ENCODE measurements around the gene MAN1A2.
"Not testable (repeated sequence)": the region's sequence is repeated elsewhere in the genome, so short reads cannot be mapped to it uniquely, and the experiment has no call there.

Gene MAN1A2

GRCh38 chr1:117473063-117473462 lies 105.8 kb downstream of the MAN1A2 start:
- Histone ChIP-seq H3K9ac (ENCODE audit: low read depth in 1 of 2, low read length in 2 of 2) (no peak overlapping the region), H3K4me3 (ENCODE audit: low read depth in 1 of 2, low read length in 2 of 2) (no peak overlapping the region), H3K9me3 (ENCODE audit: control insufficient read depth in 1 of 2, low read length in 2 of 2) (peaks cover 0 to 2% of the 10 kb centered on the region in 2 donors), H3K27ac (ENCODE audit: low read depth, low read length) (no peak overlapping the region), H3K36me3 (ENCODE audit: control insufficient read depth in 1 of 2, insufficient read depth in 2 of 2, low read length in 2 of 2) (peaks cover 6 to 8% of the 10 kb centered on the region in 2 donors), H3K4me1 (ENCODE audit: control insufficient read depth in 1 of 2, insufficient read depth in 2 of 2, low read length in 2 of 2) (no peaks in the 10 kb centered on the region), H3K27me3 (ENCODE audit: control insufficient read depth in 1 of 2, insufficient read depth in 2 of 2, low read length in 2 of 2) (no peaks in the 10 kb centered on the region)

GRCh38 chr1:117475495-117475894 lies 108.2 kb downstream of the MAN1A2 start:
- H3K27ac ChIP-seq (ENCODE audit: low read depth, low read length); H3K9me3 ChIP-seq (ENCODE audit: control insufficient read depth in 1 of 2, low read length in 2 of 2); H3K9ac ChIP-seq (ENCODE audit: low read depth in 1 of 2, low read length in 2 of 2); H3K4me1 ChIP-seq (ENCODE audit: control insufficient read depth in 1 of 2, insufficient read depth in 2 of 2, low read length in 2 of 2); H3K4me3 ChIP-seq (ENCODE audit: low read depth in 1 of 2, low read length in 2 of 2); H3K36me3 ChIP-seq (ENCODE audit: control insufficient read depth in 1 of 2, insufficient read depth in 2 of 2, low read length in 2 of 2); H3K27me3 ChIP-seq (ENCODE audit: control insufficient read depth in 1 of 2, insufficient read depth in 2 of 2, low read length in 2 of 2): not testable (repeated sequence)

GRCh38 chr1:117479086-117479485 lies 111.8 kb downstream of the MAN1A2 start:
- H3K27ac ChIP-seq (ENCODE audit: low read depth, low read length) = no peak overlapping the region
- no peaks in the 10 kb centered on the region for H3K27me3 ChIP-seq (ENCODE audit: control insufficient read depth in 1 of 2, insufficient read depth in 2 of 2, low read length in 2 of 2)
- H3K4me3 ChIP-seq (ENCODE audit: low read depth in 1 of 2, low read length in 2 of 2) = no peak overlapping the region
- peaks cover 0 to 2% of the 10 kb centered on the region in 2 donors for H3K9me3 ChIP-seq (ENCODE audit: control insufficient read depth in 1 of 2, low read length in 2 of 2)
- H3K9ac ChIP-seq (ENCODE audit: low read depth in 1 of 2, low read length in 2 of 2) = no peak overlapping the region
- peaks cover 0 to 10% of the 10 kb centered on the region in 2 donors for H3K36me3 ChIP-seq (ENCODE audit: control insufficient read depth in 1 of 2, insufficient read depth in 2 of 2, low read length in 2 of 2)
- no peaks in the 10 kb centered on the region for H3K4me1 ChIP-seq (ENCODE audit: control insufficient read depth in 1 of 2, insufficient read depth in 2 of 2, low read length in 2 of 2)

- H3K4me3 ChIP-seq (ENCODE audit: low read depth in 1 of 2, low read length in 2 of 2) = no peak overlapping the region
- H3K4me1 ChIP-seq (ENCODE audit: control insufficient read depth in 1 of 2, insufficient read depth in 2 of 2, low read length in 2 of 2) = no peaks in the 10 kb centered on the region
- H3K9ac ChIP-seq (ENCODE audit: low read depth in 1 of 2, low read length in 2 of 2) = no peak overlapping the region
- no peaks in the 10 kb centered on the region for H3K27me3 ChIP-seq (ENCODE audit: control insufficient read depth in 1 of 2, insufficient read depth in 2 of 2, low read length in 2 of 2)
- peaks cover 0 to 10% of the 10 kb centered on the region in 2 donors for H3K36me3 ChIP-seq (ENCODE audit: control insufficient read depth in 1 of 2, insufficient read depth in 2 of 2, low read length in 2 of 2)
- H3K9me3 ChIP-seq (ENCODE audit: control insufficient read depth in 1 of 2, low read length in 2 of 2) = no peaks in the 10 kb centered on the region
- H3K27ac ChIP-seq (ENCODE audit: low read depth, low read length) = no peak overlapping the region
Observed at GRCh38 chr1:117481410-117481809, 114.2 kb downstream of the MAN1A2 start.

- Histone ChIP-seq H3K4me1 (ENCODE audit: control insufficient read depth in 1 of 2, insufficient read depth in 2 of 2, low read length in 2 of 2) (no peaks in the 10 kb centered on the region), H3K9me3 (ENCODE audit: control insufficient read depth in 1 of 2, low read length in 2 of 2) (no peaks in the 10 kb centered on the region), H3K4me3 (ENCODE audit: low read depth in 1 of 2, low read length in 2 of 2) (no peak overlapping the region), H3K9ac (ENCODE audit: low read depth in 1 of 2, low read length in 2 of 2) (no peak overlapping the region), H3K27ac (ENCODE audit: low read depth, low read length) (no peak overlapping the region), H3K36me3 (ENCODE audit: control insufficient read depth in 1 of 2, insufficient read depth in 2 of 2, low read length in 2 of 2) (peaks cover 0 to 3% of the 10 kb centered on the region in 2 donors), H3K27me3 (ENCODE audit: control insufficient read depth in 1 of 2, insufficient read depth in 2 of 2, low read length in 2 of 2) (no peaks in the 10 kb centered on the region)
Observed at GRCh38 chr1:117493906-117494305, 126.7 kb downstream of the MAN1A2 start.

DNA sequence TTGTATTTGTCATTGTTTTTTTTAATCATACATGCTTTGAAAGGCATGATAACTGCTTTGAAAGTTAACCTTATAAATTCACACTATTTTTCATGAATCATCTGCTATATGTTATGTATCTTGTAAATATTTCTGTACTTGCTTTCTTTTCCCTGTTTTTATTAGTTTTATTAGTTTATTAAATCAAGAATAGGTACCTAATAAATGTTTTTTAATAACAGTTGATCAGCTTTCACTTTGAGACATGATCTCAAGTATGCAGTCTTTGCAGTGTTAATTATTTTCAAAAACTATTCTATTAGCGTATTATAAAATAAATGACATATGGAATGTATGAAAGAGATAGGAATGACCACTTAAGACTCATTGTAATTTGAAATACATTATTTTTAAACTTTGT lies 127.8 kb downstream of the MAN1A2 start:
- H3K27me3 ChIP-seq (ENCODE audit: control insufficient read depth in 1 of 2, insufficient read depth in 2 of 2, low read length in 2 of 2) = no peaks in the 10 kb centered on the region
- no peak overlapping the region for H3K27ac ChIP-seq (ENCODE audit: low read depth, low read length)
- H3K4me3 ChIP-seq (ENCODE audit: low read depth in 1 of 2, low read length in 2 of 2) = no peak overlapping the region
- no peaks in the 10 kb centered on the region for H3K9me3 ChIP-seq (ENCODE audit: control insufficient read depth in 1 of 2, low read length in 2 of 2)
- H3K4me1 ChIP-seq (ENCODE audit: control insufficient read depth in 1 of 2, insufficient read depth in 2 of 2, low read length in 2 of 2) = no peaks in the 10 kb centered on the region
- H3K36me3 ChIP-seq (ENCODE audit: control insufficient read depth in 1 of 2, insufficient read depth in 2 of 2, low read length in 2 of 2) = peaks cover 7% of the 10 kb centered on the region in 2 donors
- no peak overlapping the region for H3K9ac ChIP-seq (ENCODE audit: low read depth in 1 of 2, low read length in 2 of 2)

- Histone ChIP-seq H3K27ac (ENCODE audit: low read depth, low read length) (no peak overlapping the region), H3K9ac (ENCODE audit: low read depth in 1 of 2, low read length in 2 of 2) (no peak overlapping the region), H3K27me3 (ENCODE audit: control insufficient read depth in 1 of 2, insufficient read depth in 2 of 2, low read length in 2 of 2) (no peaks in the 10 kb centered on the region), H3K4me3 (ENCODE audit: low read depth in 1 of 2, low read length in 2 of 2) (no peak overlapping the region), H3K4me1 (ENCODE audit: control insufficient read depth in 1 of 2, insufficient read depth in 2 of 2, low read length in 2 of 2) (no peaks in the 10 kb centered on the region), H3K9me3 (ENCODE audit: control insufficient read depth in 1 of 2, low read length in 2 of 2) (no peaks in the 10 kb centered on the region), H3K36me3 (ENCODE audit: control insufficient read depth in 1 of 2, insufficient read depth in 2 of 2, low read length in 2 of 2) (peaks cover 10 to 19% of the 10 kb centered on the region in 2 donors)
Observed at GRCh38 chr1:117499071-117499470, 131.8 kb downstream of the MAN1A2 start.

DNA sequence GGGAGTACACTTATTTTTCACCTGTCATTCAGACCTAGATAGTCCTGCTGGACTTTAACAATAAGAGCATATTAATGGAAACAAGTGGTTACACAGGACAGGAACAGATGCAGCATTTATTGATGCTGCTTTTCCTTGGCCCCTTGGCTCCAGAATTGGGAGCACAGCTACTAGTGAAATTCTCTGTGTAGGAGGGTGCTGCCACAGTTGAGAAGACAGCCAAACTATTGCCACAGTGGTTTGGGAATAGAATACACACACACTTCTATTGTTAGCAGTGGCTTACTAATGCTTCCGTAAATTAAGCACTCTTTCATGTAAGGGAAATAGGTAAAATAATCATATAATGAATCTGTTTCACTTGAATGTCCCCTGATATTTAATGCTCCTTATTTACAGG lies 133.3 kb downstream of the MAN1A2 start:
- Histone ChIP-seq H3K9me3 (ENCODE audit: control insufficient read depth in 1 of 2, low read length in 2 of 2) (no peaks in the 10 kb centered on the region), H3K36me3 (ENCODE audit: control insufficient read depth in 1 of 2, insufficient read depth in 2 of 2, low read length in 2 of 2) (peaks cover 14 to 23% of the 10 kb centered on the region in 2 donors), H3K27me3 (ENCODE audit: control insufficient read depth in 1 of 2, insufficient read depth in 2 of 2, low read length in 2 of 2) (no peaks in the 10 kb centered on the region), H3K9ac (ENCODE audit: low read depth in 1 of 2, low read length in 2 of 2) (no peak overlapping the region), H3K4me1 (ENCODE audit: control insufficient read depth in 1 of 2, insufficient read depth in 2 of 2, low read length in 2 of 2) (no peaks in the 10 kb centered on the region), H3K4me3 (ENCODE audit: low read depth in 1 of 2, low read length in 2 of 2) (no peak overlapping the region), H3K27ac (ENCODE audit: low read depth, low read length) (no peak overlapping the region)

DNA sequence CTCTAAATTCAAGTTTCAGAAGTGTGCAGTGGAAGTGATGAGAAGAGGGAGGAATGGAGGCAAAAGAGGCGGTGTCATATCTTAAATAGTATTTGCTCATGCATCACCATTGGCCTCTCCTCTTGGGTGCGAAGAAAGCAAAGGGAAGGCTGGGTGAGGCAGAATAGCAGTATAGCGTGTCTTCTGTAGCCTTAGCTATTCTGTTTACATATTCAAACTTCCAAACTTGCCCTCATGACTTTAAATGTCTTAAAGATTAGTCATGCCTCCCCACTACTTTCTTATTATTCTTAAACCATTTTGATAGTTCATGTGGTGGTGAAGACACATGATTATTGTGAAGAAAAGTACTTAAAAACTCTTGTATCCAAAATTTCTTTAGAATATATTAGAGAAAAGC lies 134.0 kb downstream of the MAN1A2 start:
- Histone ChIP-seq H3K4me3 (ENCODE audit: low read depth in 1 of 2, low read length in 2 of 2) (no peak overlapping the region), H3K4me1 (ENCODE audit: control insufficient read depth in 1 of 2, insufficient read depth in 2 of 2, low read length in 2 of 2) (no peaks in the 10 kb centered on the region), H3K27me3 (ENCODE audit: control insufficient read depth in 1 of 2, insufficient read depth in 2 of 2, low read length in 2 of 2) (no peaks in the 10 kb centered on the region), H3K9ac (ENCODE audit: low read depth in 1 of 2, low read length in 2 of 2) (no peak overlapping the region), H3K36me3 (ENCODE audit: control insufficient read depth in 1 of 2, insufficient read depth in 2 of 2, low read length in 2 of 2) (peaks cover 14 to 25% of the 10 kb centered on the region in 2 donors), H3K9me3 (ENCODE audit: control insufficient read depth in 1 of 2, low read length in 2 of 2) (no peaks in the 10 kb centered on the region), H3K27ac (ENCODE audit: low read depth, low read length) (no peak overlapping the region)

- Histone ChIP-seq H3K27me3 (ENCODE audit: control insufficient read depth in 1 of 2, insufficient read depth in 2 of 2, low read length in 2 of 2) (no peaks in the 10 kb centered on the region), H3K27ac (ENCODE audit: low read depth, low read length) (no peak overlapping the region), H3K4me3 (ENCODE audit: low read depth in 1 of 2, low read length in 2 of 2) (no peak overlapping the region), H3K4me1 (ENCODE audit: control insufficient read depth in 1 of 2, insufficient read depth in 2 of 2, low read length in 2 of 2) (no peaks in the 10 kb centered on the region), H3K36me3 (ENCODE audit: control insufficient read depth in 1 of 2, insufficient read depth in 2 of 2, low read length in 2 of 2) (peaks cover 2 to 8% of the 10 kb centered on the region in 2 donors), H3K9ac (ENCODE audit: low read depth in 1 of 2, low read length in 2 of 2) (no peak overlapping the region), H3K9me3 (ENCODE audit: control insufficient read depth in 1 of 2, low read length in 2 of 2) (no peaks in the 10 kb centered on the region)
Observed at GRCh38 chr1:117511273-117511672, 144.0 kb downstream of the MAN1A2 start.

GRCh38 chr1:117512728-117513321 lies 145.6 kb downstream of the MAN1A2 start:
- H3K9ac ChIP-seq (ENCODE audit: low read depth in 1 of 2, low read length in 2 of 2) = no peak overlapping the region
- peaks cover 4 to 7% of the 10 kb centered on the region in 2 donors for H3K36me3 ChIP-seq (ENCODE audit: control insufficient read depth in 1 of 2, insufficient read depth in 2 of 2, low read length in 2 of 2)
- H3K27me3 ChIP-seq (ENCODE audit: control insufficient read depth in 1 of 2, insufficient read depth in 2 of 2, low read length in 2 of 2) = no peaks in the 10 kb centered on the region
- no peaks in the 10 kb centered on the region for H3K9me3 ChIP-seq (ENCODE audit: control insufficient read depth in 1 of 2, low read length in 2 of 2)
- H3K27ac ChIP-seq (ENCODE audit: low read depth, low read length) = no peak overlapping the region
- no peaks in the 10 kb centered on the region for H3K4me1 ChIP-seq (ENCODE audit: control insufficient read depth in 1 of 2, insufficient read depth in 2 of 2, low read length in 2 of 2)
- H3K4me3 ChIP-seq (ENCODE audit: low read depth in 1 of 2, low read length in 2 of 2) = no peak overlapping the region

Data from duodenal mucosa (tissue), 2 donors.